DMS 273 (cell line): ENCODE measurements around the gene ABHD18.
A peak's percentile ranks its signal among the peaks of the same experiment; 100 is the strongest.
"Not testable (repeated sequence)": the region's sequence is repeated elsewhere in the genome, so short reads cannot be mapped to it uniquely, and the experiment has no call there.

Experiments
- DNase-seq: peaks from one replicate; lab custom pipeline; 2025; ENCODE audit not compliant: unreplicated experiment; lab: John Stamatoyannopoulos, UW

The ABHD18 gene

DNA sequence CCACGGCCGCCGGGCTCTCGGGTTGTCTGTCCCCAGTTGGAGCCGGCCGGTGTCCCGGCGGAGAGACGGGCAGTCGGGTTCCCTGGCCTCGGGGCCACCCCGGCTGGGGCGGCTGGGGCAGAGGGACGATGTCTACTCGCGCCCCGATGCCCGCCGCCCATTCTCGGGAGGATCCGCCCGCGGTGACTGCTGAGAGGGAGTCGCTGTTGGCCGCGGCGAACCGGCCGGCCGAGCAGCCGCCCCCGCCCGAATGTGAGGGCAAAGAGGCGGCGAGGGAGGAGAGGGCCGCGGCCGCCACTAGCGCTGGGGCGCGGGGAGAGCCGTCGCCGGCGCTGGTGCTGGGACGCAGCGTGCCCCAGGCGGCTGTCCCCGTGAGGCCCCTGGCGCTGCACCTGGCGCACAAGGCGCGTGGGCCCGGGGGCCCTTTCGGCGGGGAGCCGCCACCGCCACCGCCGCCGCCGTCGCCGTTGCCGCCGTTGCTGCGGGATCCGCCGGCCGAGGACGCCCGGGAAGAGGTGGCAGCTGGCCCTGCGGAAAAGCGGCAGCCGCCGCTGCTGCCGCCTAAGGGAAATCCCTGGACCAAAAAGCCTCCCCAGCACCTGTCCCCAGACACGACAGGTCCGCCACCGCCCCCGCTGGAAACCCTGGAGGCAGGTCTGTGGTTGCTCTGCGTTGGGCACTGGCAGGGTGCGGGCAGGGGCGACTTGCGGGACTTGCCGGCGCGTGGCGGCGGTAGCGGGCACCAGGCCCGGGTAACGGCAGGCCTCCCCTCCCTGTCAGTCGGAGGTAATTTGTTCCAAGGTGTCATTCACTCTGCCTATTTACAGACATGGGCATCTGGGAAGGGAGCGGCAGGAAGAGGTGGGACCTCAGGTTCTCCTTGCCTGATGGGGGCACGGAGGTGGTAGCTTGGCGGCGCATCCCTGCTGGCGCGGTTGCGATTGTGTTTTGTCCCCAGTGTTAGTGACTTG is 96.6 kb downstream of the ABHD18 start:
- peak; percentile 81 for DNase-seq

GRCh38 chr4:128066453-128066820 is 101.2 kb downstream of the ABHD18 start:
- DNase-seq: not testable (repeated sequence)

- peak; percentile 42 for DNase-seq
Measured at GRCh38 chr4:128068918-128069317, 103.7 kb downstream of the ABHD18 start.

GRCh38 chr4:128076464-128076863 is 111.3 kb downstream of the ABHD18 start:
- DNase-seq: no peak
